Thymus (tissue), 11 donors: ENCODE data around the gene SLC22A7. TPM values are rescaled to one million over a fixed set of nuclear protein-coding genes. Genes with fewer than 3 reads are reported as not detected.

Source experiments
- DNase-seq, 9 donors: peaks; one replicate each; pipeline ENCODE4 v3.0.0-alpha.2; 2013; ENCODE audit warnings: low spot score in 9 of 9, low read depth in 6 of 9, missing footprints in 1 of 9
- H3K27ac ChIP-seq, 2 donors: one replicate each; pipeline ENCODE4 v1.5.1; 2013; ENCODE audit warnings: control low read depth in 1 of 2, low read depth in 1 of 2, low read length in 1 of 2, mild to moderate bottlenecking in 1 of 2, moderate library complexity in 1 of 2
- H3K27me3 ChIP-seq, 2 donors: one replicate each; pipeline ENCODE4 v1.5.1; 2013; ENCODE audit warnings: low read length in 1 of 2; ENCODE audit not compliant: control insufficient read depth in 2 of 2, insufficient read depth in 1 of 2
- H3K36me3 ChIP-seq, 2 donors: one replicate each; pipeline ENCODE4 v1.5.1; 2013; ENCODE audit warnings: low read length in 1 of 2, mild to moderate bottlenecking in 1 of 2, moderate library complexity in 1 of 2; ENCODE audit not compliant: control insufficient read depth in 2 of 2, insufficient read depth in 2 of 2
- H3K4me1 ChIP-seq, 2 donors: one replicate each; pipeline ENCODE4 v1.5.1; 2013; ENCODE audit warnings: low read length in 2 of 2; ENCODE audit not compliant: control insufficient read depth in 2 of 2, insufficient read depth in 2 of 2
- H3K4me3 ChIP-seq, 2 donors: one replicate each; pipeline ENCODE4 v1.5.1; 2013; ENCODE audit warnings: low read length in 2 of 2, control low read depth in 1 of 2, mild to moderate bottlenecking in 1 of 2
- H3K9me3 ChIP-seq, 2 donors: one replicate each; pipeline ENCODE4 v1.5.1; 2013; ENCODE audit warnings: low read length in 1 of 2, mild to moderate bottlenecking in 1 of 2; ENCODE audit not compliant: control insufficient read depth in 2 of 2, insufficient read depth in 1 of 2
- WGBS: extraction: QIAGEN DNeasy Blood & Tissue Kit; methylation state at CpG from one replicate; pipeline ENCODE4 v1.1.7; 2013; 5-methylcytosine and 5-hydroxymethylcytosine counted together
- polyA plus RNA-seq: library from polyadenylated mRNA; stranded (reverse); fragments of 200-250 nt; gene quantifications from one replicate; pipeline ENCODE4 v1.2.3, GENCODE V29; 2013
- total RNA-seq: library from RNA; stranded (reverse); fragments of 120-200 nt; gene quantifications from one replicate; pipeline ENCODE4 v1.2.4, GENCODE V29; 2013
- donor health status: healthy.

Gene SLC22A7
- total and polyA plus RNA-seq, 2 donors, result 0.09 to 0.16 TPM

GRCh38 chr6:43273707-43274106 lies 24.4 kb upstream of the SLC22A7 start:
- no peaks in the 10 kb centered on the region for H3K36me3 ChIP-seq
- WGBS, result 81% methylated on average over 2 of the region's 2 CpGs

GRCh38 chr6:43274127-43274915 lies 23.7 kb upstream of the SLC22A7 start:
- Histone ChIP-seq H3K4me1 (peaks cover 4 to 27% of the 10 kb centered on the region in 2 donors), H3K36me3 (no peaks in the 10 kb centered on the region), H3K27ac (no peak overlapping the region), H3K4me3 (no peak overlapping the region), H3K9me3 (peaks cover 0 to 7% of the 10 kb centered on the region in 2 donors), H3K27me3 (peaks cover 45 to 100% of the 10 kb centered on the region in 2 donors)
- WGBS, result 84% methylated on average over 10 of the region's 10 CpGs
- DNase-seq, result no peak

More at GRCh38 chr6:43273707-43274106, 24.4 kb upstream of the SLC22A7 start:
- Histone ChIP-seq H3K27me3 (peaks cover 45 to 100% of the 10 kb centered on the region in 2 donors), H3K4me1 (peaks cover 9 to 32% of the 10 kb centered on the region in 2 donors), H3K4me3 (no peak overlapping the region), H3K27ac (no peak overlapping the region), H3K9me3 (peaks cover 0 to 7% of the 10 kb centered on the region in 2 donors)
- no peak for DNase-seq

- Histone ChIP-seq H3K36me3 (no peaks in the 10 kb centered on the region), H3K27ac (no peak overlapping the region), H3K27me3 (peaks cover 46 to 100% of the 10 kb centered on the region in 2 donors), H3K4me1 (peaks cover 2 to 19% of the 10 kb centered on the region in 2 donors), H3K9me3 (peaks cover 0 to 6% of the 10 kb centered on the region in 2 donors), H3K4me3 (peak overlapping the region in 1 of 2 donors; percentile 45)
- 7% methylated on average over 65 of the region's 65 CpGs for WGBS
- no peak for DNase-seq
Observed at GRCh38 chr6:43274916-43275597, 23.0 kb upstream of the SLC22A7 start.

GRCh38 chr6:43275801-43276576 lies 22.1 kb upstream of the SLC22A7 start:
- Histone ChIP-seq H3K36me3 (no peaks in the 10 kb centered on the region), H3K4me1 (peaks cover 0 to 13% of the 10 kb centered on the region in 2 donors), H3K27me3 (peaks cover 46 to 97% of the 10 kb centered on the region in 2 donors), H3K27ac (no peak overlapping the region), H3K4me3 (peak overlapping the region; percentile 10 to 45), H3K9me3 (peaks cover 0 to 5% of the 10 kb centered on the region in 2 donors)
- 8% methylated on average over 64 of the region's 64 CpGs for WGBS
- DNase-seq, result peak in 3 of 9 donors; percentile 14 to 38 (median 18)

GRCh38 chr6:43276577-43277305 lies 21.3 kb upstream of the SLC22A7 start:
- Histone ChIP-seq H3K9me3 (peaks cover 0 to 5% of the 10 kb centered on the region in 2 donors), H3K27ac (no peak overlapping the region), H3K27me3 (peaks cover 46 to 95% of the 10 kb centered on the region in 2 donors), H3K36me3 (no peaks in the 10 kb centered on the region), H3K4me3 (peak overlapping the region in 1 of 2 donors; percentile 45), H3K4me1 (peaks cover 0 to 13% of the 10 kb centered on the region in 2 donors)
- no peak for DNase-seq
- 87% methylated on average over 11 of the region's 11 CpGs for WGBS

- WGBS, result 91% methylated on average over 6 of the region's 6 CpGs
- no peak for DNase-seq
- peaks cover 0 to 5% of the 10 kb centered on the region in 2 donors for H3K9me3 ChIP-seq
- H3K4me1 ChIP-seq, result peaks cover 0 to 13% of the 10 kb centered on the region in 2 donors
- H3K27me3 ChIP-seq, result peaks cover 46 to 95% of the 10 kb centered on the region in 2 donors
- H3K27ac ChIP-seq, result no peak overlapping the region
- no peak overlapping the region for H3K4me3 ChIP-seq
- H3K36me3 ChIP-seq, result no peaks in the 10 kb centered on the region
Observed at GRCh38 chr6:43277306-43277642, 20.8 kb upstream of the SLC22A7 start.

GRCh38 chr6:43277643-43278523 lies 20.2 kb upstream of the SLC22A7 start:
- Histone ChIP-seq H3K4me1 (peaks cover 0 to 13% of the 10 kb centered on the region in 2 donors), H3K4me3 (no peak overlapping the region), H3K27ac (no peak overlapping the region), H3K9me3 (peaks cover 0 to 5% of the 10 kb centered on the region in 2 donors), H3K27me3 (peaks cover 46 to 95% of the 10 kb centered on the region in 2 donors), H3K36me3 (no peaks in the 10 kb centered on the region)
- no peak for DNase-seq
- 94% methylated on average over 13 of the region's 13 CpGs for WGBS
